Measurements from ENCODE around the gene OR2T29.

DNA sequence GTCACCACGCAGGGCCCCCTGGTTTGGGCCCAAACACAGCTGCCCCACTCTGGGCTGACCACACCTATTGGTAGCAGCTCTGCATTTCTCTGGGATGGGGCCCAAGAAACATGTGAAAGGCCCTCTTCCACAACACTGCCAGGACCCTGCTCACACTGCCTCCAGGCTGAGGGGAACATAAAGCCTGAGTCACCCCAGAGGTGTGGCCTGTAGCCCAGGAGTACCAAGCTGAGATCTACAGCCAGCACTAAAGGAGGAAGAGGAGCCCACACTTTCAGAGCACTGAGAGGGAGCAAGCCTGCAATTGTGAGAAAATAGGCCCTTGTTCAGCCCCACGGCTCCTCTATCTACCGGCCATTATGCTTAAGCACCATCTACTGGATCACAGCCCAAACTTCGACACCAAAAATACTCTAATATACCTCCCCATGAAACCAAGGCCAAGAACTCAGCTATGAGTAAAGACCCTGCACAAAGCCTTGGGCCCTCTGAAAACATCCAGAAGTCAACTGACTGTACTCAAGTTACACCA lies 49.4 kb upstream of the OR2T29 start:
- TF ChIP-seq, protein P1, sequence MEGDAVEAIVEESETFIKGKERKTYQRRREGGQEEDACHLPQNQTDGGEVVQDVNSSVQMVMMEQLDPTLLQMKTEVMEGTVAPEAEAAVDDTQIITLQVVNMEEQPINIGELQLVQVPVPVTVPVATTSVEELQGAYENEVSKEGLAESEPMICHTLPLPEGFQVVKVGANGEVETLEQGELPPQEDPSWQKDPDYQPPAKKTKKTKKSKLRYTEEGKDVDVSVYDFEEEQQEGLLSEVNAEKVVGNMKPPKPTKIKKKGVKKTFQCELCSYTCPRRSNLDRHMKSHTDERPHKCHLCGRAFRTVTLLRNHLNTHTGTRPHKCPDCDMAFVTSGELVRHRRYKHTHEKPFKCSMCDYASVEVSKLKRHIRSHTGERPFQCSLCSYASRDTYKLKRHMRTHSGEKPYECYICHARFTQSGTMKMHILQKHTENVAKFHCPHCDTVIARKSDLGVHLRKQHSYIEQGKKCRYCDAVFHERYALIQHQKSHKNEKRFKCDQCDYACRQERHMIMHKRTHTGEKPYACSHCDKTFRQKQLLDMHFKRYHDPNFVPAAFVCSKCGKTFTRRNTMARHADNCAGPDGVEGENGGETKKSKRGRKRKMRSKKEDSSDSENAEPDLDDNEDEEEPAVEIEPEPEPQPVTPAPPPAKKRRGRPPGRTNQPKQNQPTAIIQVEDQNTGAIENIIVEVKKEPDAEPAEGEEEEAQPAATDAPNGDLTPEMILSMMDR (IDR thresholded peaks at IDR 0.05) = no peak
- TF ChIP-seq POLR2A (IDR thresholded peaks at IDR 0.05) = no peak

Data from right lobe of liver (tissue), 4 donors.